Measurements from ENCODE around the gene TBL3.
"Not testable (repeated sequence)": the region's sequence is repeated elsewhere in the genome, so short reads cannot be mapped to it uniquely, and the experiment has no call there.

The TBL3 gene

GRCh38 chr16:1942810-1943726 is 28.8 kb upstream of the TBL3 start, which contains the start of gene MSRB1:
Gene MSRB1, minus strand, starts transcription at chr16:1943199. Its CDS starts 43 bp downstream, at chr16:1943156.
- peak; percentile 99 for DNase-seq (ENCODE audit: low spot score)

GRCh38 chr16:1944612-1945199 is 27.1 kb upstream of the TBL3 start:
- DNase-seq (ENCODE audit: low spot score) = no peak

- no peak for DNase-seq (ENCODE audit: low spot score)
These were observed 26.1 kb upstream of the TBL3 start for GRCh38 chr16:1945559-1946391.

GRCh38 chr16:1946495-1947368 is 25.1 kb upstream of the TBL3 start:
- no peak for DNase-seq (ENCODE audit: low spot score)

GRCh38 chr16:1947369-1947670 is 24.5 kb upstream of the TBL3 start:
- no peak for DNase-seq (ENCODE audit: low spot score)

GRCh38 chr16:1949507-1949906 is 22.3 kb upstream of the TBL3 start:
- no peak for DNase-seq (ENCODE audit: low spot score)

GRCh38 chr16:1950047-1950446 is 21.8 kb upstream of the TBL3 start:
- DNase-seq (ENCODE audit: low spot score) = no peak

- DNase-seq (ENCODE audit: low spot score) = no peak
These were observed 21.3 kb upstream of the TBL3 start for GRCh38 chr16:1950559-1950958.

GRCh38 chr16:1953734-1954133 is 18.1 kb upstream of the TBL3 start:
- no peak for DNase-seq (ENCODE audit: low spot score)

- DNase-seq (ENCODE audit: low spot score) = not testable (repeated sequence)
These were observed 14.3 kb upstream of the TBL3 start for GRCh38 chr16:1957434-1958142.

- not testable (repeated sequence) for DNase-seq (ENCODE audit: low spot score)
These were observed 13.7 kb upstream of the TBL3 start for GRCh38 chr16:1958143-1958491.

- DNase-seq (ENCODE audit: low spot score) = no peak
These were observed 13.1 kb upstream of the TBL3 start for GRCh38 chr16:1958715-1959268.

GRCh38 chr16:1959269-1960039 is 12.4 kb upstream of the TBL3 start, which contains the start of gene NDUFB10:
Gene NDUFB10, plus strand, starts transcription at chr16:1959538. Its CDS starts 87 bp downstream, at chr16:1959625.
- peak; percentile 90 for DNase-seq (ENCODE audit: low spot score)

- peak; percentile 77 for DNase-seq (ENCODE audit: low spot score)
These were observed 10.9 kb upstream of the TBL3 start for GRCh38 chr16:1960665-1961630.

- no peak for DNase-seq (ENCODE audit: low spot score)
These were observed 10.2 kb upstream of the TBL3 start for GRCh38 chr16:1961651-1962067.

GRCh38 chr16:1962161-1963153 is 9.4 kb upstream of the TBL3 start:
- not testable (repeated sequence) for DNase-seq (ENCODE audit: low spot score)

All from SK-N-DZ (cell line).